GM18870 (cell line): Measurements from ENCODE around the gene PLA2G10.
"Not testable (repeated sequence)": the region's sequence is repeated elsewhere in the genome, so short reads cannot be mapped to it uniquely, and the experiment has no call there.

Source experiments
- ATAC-seq: cut with Tn5 transposase; IDR thresholded peaks from one replicate; pipeline ENCODE4 v1.9.1; 2021; ENCODE audit warnings: moderate library complexity; ENCODE audit not compliant: unreplicated experiment

The PLA2G10 gene

GRCh38 chr16:14694129-14694528 lies at the start of gene PLA2G10:
Gene PLA2G10, minus strand, starts transcription at chr16:14694308. Its CDS starts 79 bp downstream, at chr16:14694229.
- not testable (repeated sequence) for ATAC-seq

- ATAC-seq = peak; percentile 92
Observed at GRCh38 chr16:14742273-14743128, 48.4 kb upstream of the PLA2G10 start, which contains the start of gene NPIPA2. Gene NPIPA2, plus strand, starts transcription at chr16:14742533. Its CDS starts 5,533 bp downstream, at chr16:14748066.

DNA sequence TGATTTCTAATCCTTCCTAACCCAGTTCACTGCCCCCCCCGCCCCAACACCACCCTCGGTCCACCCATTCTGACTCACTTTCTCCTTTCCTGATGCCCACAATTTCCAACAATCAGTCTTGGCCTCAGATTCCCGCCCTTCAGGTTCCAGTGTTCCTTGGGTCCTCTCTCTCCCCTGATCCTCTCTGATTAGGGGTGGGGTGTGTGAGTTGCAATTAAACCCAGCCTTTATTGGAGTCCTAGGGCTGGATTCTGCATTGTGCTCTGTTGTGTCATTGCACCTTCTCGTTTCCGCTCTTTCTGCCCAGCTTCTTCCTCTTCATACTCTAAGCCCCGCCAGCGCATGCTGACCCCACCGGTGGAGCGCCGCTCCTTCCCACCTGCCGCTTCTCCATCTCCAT lies 47.7 kb upstream of the PLA2G10 start:
- not testable (repeated sequence) for ATAC-seq

DNA sequence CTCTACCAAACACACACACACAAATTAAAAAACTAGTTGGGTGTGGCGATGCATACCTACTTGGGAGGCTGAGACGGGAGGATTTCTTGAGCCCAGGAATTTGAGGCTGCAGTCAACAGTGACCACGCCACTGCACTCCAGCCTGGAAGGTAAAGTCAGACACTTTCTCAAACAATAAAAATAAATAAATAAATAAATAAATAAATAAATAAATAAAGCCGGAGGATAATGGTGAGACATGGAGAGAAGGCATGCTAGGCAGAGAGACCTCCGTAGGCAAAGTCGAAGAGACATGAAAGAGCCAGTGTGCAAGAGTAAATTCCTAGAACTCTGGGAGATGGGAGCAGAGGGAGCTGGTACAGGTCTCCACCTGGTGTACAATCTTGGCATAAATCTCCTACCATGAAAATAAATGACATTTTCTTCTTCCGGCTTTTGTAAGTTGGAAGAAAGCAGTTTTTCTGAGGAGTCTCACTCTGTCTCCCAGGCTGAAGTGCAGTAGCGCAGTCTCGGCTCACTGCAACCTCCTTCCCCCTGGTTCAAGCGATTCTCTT lies 46.8 kb upstream of the PLA2G10 start:
- ATAC-seq = not testable (repeated sequence)

DNA sequence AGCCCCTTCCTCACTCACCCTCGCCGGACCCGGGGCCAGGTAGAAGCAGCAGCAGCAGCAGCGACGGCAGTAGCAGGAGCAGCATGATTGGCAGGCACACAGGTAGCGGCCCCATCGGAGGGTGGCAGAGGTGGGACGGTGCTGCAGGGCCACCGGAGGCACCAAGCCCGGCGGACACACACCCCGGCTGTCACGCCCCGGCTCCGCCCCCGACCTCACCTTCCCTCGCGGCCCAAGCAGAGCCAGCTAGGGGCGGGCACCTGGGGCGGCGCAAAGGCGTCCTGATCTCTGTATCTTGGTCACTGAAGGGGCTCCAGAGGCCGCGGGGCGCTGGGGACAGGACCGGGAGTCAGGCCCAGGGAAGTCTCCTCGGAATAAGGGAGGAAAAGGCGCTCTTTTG lies 39.1 kb upstream of the PLA2G10 start:
- not testable (repeated sequence) for ATAC-seq

DNA sequence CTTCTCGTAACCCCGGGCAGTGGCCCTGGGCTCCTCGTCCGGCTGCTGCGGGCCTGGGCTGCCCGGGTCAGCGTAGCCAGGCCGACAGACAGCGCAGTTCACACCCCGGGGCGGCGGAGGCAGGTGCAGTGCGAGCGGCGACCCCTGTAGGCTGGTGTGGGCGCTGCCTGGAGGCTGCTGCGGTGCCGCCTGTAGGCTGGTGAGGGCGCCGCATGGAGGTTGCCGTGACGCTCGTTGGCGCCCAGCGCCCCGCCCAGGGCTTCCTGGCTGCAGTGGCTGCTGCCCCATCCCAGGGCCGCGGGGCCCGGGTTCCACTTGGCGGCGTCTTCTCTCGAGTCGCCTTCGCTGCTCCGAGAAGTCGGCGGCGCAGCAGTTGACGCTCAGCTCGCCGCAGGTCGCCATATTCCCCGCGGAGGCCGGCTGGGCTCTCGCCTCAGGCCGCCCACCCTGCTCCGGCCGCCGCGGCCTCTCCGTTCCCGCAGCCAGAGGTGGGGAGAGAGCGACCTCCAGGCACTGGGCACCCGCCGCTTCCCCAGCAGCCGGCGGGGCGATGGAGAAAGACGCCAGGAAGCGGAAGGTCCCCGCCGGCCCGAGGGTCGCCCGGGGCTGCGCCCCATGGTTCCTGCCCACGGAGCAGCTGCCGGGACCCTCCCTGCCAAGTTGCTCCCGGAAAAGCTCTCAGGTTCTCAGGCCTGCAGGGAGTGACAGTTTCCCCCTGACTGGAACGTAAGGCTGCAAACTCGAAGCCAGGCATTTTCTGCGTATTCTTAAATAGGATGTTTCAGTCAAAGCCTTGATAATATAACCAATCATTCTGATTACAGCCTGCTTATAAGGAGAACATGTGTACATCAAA lies 9.3 kb upstream of the PLA2G10 start, which contains the start of gene NPIPA3:
Gene NPIPA3 (plus strand): TSS at position 256 of the 856 bp plus-strand sequence. CDS start 5,533 bp downstream, outside the sequence.
- peak; percentile 75 for ATAC-seq

DNA sequence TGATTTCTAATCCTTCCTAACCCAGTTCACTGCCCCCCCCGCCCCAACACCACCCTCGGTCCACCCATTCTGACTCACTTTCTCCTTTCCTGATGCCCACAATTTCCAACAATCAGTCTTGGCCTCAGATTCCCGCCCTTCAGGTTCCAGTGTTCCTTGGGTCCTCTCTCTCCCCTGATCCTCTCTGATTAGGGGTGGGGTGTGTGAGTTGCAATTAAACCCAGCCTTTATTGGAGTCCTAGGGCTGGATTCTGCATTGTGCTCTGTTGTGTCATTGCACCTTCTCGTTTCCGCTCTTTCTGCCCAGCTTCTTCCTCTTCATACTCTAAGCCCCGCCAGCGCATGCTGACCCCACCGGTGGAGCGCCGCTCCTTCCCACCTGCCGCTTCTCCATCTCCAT lies 8.6 kb upstream of the PLA2G10 start:
- ATAC-seq = not testable (repeated sequence)

DNA sequence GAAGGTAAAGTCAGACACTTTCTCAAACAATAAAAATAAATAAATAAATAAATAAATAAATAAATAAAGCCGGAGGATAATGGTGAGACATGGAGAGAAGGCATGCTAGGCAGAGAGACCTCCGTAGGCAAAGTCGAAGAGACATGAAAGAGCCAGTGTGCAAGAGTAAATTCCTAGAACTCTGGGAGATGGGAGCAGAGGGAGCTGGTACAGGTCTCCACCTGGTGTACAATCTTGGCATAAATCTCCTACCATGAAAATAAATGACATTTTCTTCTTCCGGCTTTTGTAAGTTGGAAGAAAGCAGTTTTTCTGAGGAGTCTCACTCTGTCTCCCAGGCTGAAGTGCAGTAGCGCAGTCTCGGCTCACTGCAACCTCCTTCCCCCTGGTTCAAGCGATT lies 7.8 kb upstream of the PLA2G10 start:
- not testable (repeated sequence) for ATAC-seq

- ATAC-seq = not testable (repeated sequence)
Observed at GRCh38 chr16:14685870-14686793, 8.0 kb downstream of the PLA2G10 start.

DNA sequence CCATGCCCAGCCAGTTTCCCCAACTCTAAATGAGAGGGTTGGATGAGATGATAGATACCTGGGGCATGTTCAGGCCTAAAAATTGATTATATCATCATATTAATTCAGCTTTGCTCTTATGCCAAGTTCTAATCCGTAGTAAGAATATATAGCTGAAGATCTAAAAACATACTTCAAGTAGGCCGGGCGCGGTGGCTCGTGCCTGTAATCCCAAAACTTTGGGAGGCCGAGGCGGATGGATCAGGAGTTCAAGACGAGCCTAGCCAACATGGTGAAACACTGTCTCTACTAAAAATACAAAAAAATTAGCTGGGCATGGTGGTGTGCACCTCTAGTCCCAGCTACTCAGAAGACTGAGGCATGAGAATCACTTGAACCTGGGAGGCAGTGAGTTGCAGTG lies 12.0 kb downstream of the PLA2G10 start:
- no peak for ATAC-seq

DNA sequence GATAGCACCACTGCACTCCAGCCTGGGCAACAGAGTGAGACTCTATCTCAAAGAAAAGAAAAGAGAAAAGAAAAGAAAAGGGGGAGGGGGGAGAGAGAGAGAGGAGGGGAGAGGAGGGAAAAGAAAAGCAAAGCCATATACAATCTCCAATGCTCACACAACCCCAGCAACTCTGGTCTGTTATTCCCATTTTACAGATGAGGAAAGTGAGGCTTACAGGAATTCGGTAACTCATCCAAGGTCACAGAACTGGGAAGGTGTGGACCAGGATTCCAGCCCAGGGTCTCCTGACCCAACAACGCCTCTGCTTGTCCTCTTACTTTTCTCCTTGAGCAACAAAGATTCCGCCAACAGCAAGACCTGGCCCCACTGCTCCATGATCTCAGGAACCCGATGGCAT lies 13.0 kb downstream of the PLA2G10 start:
- no peak for ATAC-seq

GRCh38 chr16:14680396-14680795 lies 13.7 kb downstream of the PLA2G10 start:
- not testable (repeated sequence) for ATAC-seq

DNA sequence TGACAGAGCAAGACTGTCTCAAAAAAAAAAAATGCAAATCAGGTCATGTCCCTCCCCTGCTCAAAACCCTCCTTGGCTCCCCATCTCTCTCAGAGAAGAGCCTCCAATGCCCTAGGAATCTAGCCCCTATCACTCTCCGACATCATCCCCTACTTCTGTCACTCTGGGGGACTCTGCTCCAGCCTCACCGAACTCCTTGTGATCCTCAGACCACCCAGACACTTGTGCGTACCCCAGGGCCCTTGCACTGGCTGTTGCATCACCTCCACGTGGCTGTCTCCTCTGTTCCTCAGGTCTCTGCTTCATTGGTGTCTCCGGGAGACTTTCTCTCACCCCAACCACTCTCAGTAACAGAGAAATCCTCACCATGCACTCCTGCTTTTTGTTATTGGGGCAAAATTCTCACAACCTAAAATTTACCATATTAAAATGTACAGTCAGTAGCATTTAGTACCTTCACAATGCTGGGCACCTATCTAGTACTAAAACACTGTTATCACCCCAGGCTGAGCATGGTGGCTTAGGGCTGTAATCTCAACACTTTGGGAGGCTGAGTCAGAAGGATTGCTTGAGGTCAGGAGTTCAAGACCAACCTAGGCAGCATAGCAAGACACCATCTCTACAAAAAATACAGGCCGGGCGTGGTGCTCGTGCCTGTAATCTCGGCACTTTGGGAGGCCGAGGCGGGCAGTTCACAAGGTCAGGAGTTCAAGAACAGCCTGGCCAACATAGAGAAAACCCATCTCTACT lies 15.2 kb downstream of the PLA2G10 start:
- no peak for ATAC-seq

DNA sequence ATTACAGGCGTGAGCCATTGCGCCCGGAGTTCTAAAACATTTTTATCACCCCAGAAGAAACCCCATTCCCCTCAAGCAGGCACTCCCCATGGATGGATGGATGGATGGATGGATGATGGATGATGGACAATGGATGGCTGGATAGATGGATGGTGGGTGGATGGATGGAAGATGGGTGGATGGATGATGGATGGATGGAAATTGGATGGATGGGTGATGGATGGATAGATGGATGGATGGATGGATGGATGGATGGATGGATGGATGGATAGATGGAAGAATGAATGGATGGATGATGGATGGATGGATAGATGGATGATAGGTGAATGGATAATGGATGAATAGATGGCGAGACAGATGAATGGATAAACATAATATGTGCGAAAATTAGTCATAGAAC lies 16.5 kb downstream of the PLA2G10 start:
- ATAC-seq = no peak

DNA sequence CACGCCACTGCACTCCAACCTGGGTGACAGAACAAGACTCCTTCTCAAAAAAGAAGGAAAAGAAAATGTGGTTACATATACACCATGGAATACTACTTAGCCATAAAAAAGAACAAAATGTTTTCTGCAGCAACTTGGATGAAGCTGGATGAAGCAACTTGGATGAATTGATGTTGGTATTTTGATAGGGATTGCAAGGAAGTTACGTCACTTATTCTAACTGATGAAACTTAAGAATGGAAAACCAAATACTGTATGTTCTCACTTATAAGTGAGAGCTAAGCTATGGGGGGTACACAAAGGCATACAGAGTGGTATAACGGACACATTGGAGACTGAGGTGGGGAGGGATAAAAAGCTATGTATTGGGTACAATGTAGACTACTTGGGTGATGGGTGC lies 17.5 kb downstream of the PLA2G10 start:
- no peak for ATAC-seq

DNA sequence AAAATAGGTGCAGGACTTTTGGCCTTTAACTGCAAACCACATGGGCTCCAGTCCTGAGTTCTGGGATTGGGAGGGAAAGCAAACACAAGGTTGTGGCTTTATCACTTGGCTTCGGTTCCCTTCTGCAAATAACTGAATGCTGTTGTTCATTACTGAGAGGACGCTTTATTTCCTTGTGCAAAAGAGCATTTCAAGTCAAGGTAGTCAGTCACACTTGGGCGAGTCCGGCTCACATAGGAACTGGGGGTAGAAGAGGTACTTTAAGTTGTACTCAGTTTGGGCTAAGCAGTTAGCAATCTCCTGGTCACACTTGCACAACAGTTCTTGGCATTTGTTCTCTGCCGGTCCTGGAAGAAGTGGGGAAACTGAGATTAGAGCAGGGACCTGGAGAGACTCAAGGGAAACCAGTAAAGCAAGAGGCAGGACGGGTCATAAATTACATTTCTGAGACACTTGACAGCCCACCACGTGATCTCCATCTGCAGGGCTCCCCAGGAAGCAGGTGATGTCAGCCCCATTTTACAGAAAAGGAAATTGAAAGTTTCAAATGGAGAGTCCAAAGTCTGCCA lies 21.6 kb downstream of the PLA2G10 start:
- no peak for ATAC-seq

DNA sequence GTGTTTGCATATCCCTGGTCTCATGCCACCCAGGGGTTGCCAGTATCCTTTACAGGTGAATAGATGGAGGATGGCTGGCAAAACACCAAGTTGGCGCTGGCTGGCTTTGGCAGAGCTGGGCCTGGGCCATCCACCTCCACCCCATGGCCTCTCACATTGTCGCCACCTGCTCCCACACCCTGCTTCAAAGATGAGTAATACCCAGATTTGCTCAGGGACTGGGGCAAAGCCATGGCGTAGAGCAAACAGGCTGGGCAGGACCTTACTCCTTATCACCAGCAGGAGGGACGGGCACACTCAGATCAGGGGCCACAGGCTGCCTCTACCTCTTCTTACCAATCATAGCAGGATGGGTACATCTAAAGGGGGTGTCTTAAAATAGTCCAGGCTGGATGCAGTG lies 24.3 kb downstream of the PLA2G10 start:
- ATAC-seq = no peak

GRCh38 chr16:14668556-14669223 lies 25.4 kb downstream of the PLA2G10 start:
- ATAC-seq = no peak
